HCT116 (cell line): Measurements from ENCODE around the gene TRAPPC4. TPM values are rescaled to one million over a fixed set of nuclear protein-coding genes. Genes with fewer than 3 reads are reported as not detected.

ENCODE experiments used
- ATAC-seq: fragments of 200-7000 bp; cut with Tn5 transposase; 2 replicates; pipeline ENCODE4 v1.9.1; 2020; ENCODE audit warnings: mild to moderate bottlenecking, moderate library complexity
- BruUV-seq: library from RNA; stranded (reverse); fragments of 400-500 nt; replicated peaks from 2 replicates; lab custom pipeline; 2021; lab: Mats Ljungman, UMichigan
- CTCF ChIA-PET: fragments of 300-600 bp; sonication (Branson Sonifier 250); formaldehyde crosslinking; loops from one replicate; lab custom pipeline; 2021; ENCODE audit warnings: antibody characterized with exemption; lab: Charles Lee
- POLR2A ChIA-PET: fragments of 300-600, 350-600 bp; sonication (Branson Sonifier 250); formaldehyde crosslinking; loops from one replicate; lab custom pipeline; 2021; ENCODE audit warnings: antibody characterized with exemption; lab: Charles Lee
- RAD21 ChIA-PET, 2 experiments: fragments of 300-600 bp; sonication (Branson Sonifier 250); formaldehyde crosslinking; loops; one replicate each; lab custom pipeline; 2023; ENCODE audit warnings: low total read pairs in 2 of 2; ENCODE audit not compliant: uncharacterized antibody in 2 of 2, unreplicated experiment in 2 of 2, low non-redundant PET in 1 of 2; lab: Charles Lee
- DNase-seq: peaks from one replicate; pipeline ENCODE4 v3.0.0-alpha.2; 2010; ENCODE audit warnings: low read depth, low spot score
- H2AFZ ChIP-seq: fragments of 200-600 bp; shearing (Covaris generic), sonication (generic); 2 replicates; pipeline ENCODE4 v1.6.1; 2017; ENCODE audit warnings: low read depth, mixed run types, mixed read lengths, antibody characterized with exemption, low read length; ENCODE audit not compliant: poor library complexity, severe bottlenecking
- H3K27ac ChIP-seq: 2 replicates; pipeline ENCODE4 v1.5.1; 2012; ENCODE audit warnings: low read depth, low read length
- H3K27me3 ChIP-seq: fragments of 200-600 bp; sonication (generic); 2 replicates; pipeline ENCODE4 v1.6.1; 2016; ENCODE audit warnings: mixed run types, low read length, mixed read lengths; ENCODE audit not compliant: insufficient read depth
- H3K36me3 ChIP-seq, 2 experiments: fragments of 200-500 bp in 1 of 2; fragments of 200-600 bp in 1 of 2; sonication (Bioruptor generic) in 1 of 2; sonication (generic) in 1 of 2; 2 replicates each; pipeline versions ENCODE4 v1.5.1 to v1.6.1; 2014 to 2016; ENCODE audit warnings: low read length in 2 of 2, inconsistent platforms in 1 of 2, mixed read lengths in 1 of 2, mixed run types in 1 of 2; ENCODE audit not compliant: insufficient read depth in 2 of 2, control insufficient read depth in 1 of 2
- H3K4me1 ChIP-seq, 2 experiments: fragments of 200-600 bp in 1 of 2; sonication (generic) in 1 of 2; 2 replicates each; pipeline versions ENCODE4 v1.5.1 to v1.6.1; 2012 to 2017; ENCODE audit warnings: low read length in 2 of 2, inconsistent platforms in 1 of 2, mild to moderate bottlenecking in 1 of 2, mixed read lengths in 1 of 2, mixed run types in 1 of 2, moderate library complexity in 1 of 2; ENCODE audit not compliant: insufficient read depth in 2 of 2, control insufficient read depth in 1 of 2
- H3K4me2 ChIP-seq: fragments of 200-600 bp; sonication (generic); 2 replicates; pipeline ENCODE4 v1.6.1; 2017; ENCODE audit warnings: mixed run types, low read length, mixed read lengths
- H3K4me3 ChIP-seq, 2 experiments: fragments of 200-600 bp in 1 of 2; sonication (generic) in 1 of 2; replicated peaks in 1 of 2; 2 replicates each; pipeline ENCODE4 v1.5.1; 2011 to 2016; ENCODE audit warnings: low read length in 2 of 2, control low read depth in 1 of 2, low read depth in 1 of 2, mild to moderate bottlenecking in 1 of 2, mixed read lengths in 1 of 2, mixed run types in 1 of 2
- H3K79me2 ChIP-seq: fragments of 200-600 bp; sonication (generic); 2 replicates; pipeline ENCODE4 v1.6.1; 2017; ENCODE audit warnings: mild to moderate bottlenecking, mixed run types, low read length, moderate library complexity, mixed read lengths; ENCODE audit not compliant: insufficient read depth
- H3K9ac ChIP-seq: fragments of 200-600 bp; sonication (generic); 2 replicates; pipeline ENCODE4 v1.6.1; 2016; ENCODE audit warnings: low read length, mixed read lengths
- H3K9me2 ChIP-seq: fragments of 200-600 bp; sonication (generic), shearing (Covaris generic); 2 replicates; pipeline ENCODE4 v1.6.1; 2017; ENCODE audit warnings: mixed run types, mild to moderate bottlenecking, moderate library complexity; ENCODE audit not compliant: insufficient read depth
- H3K9me3 ChIP-seq, 2 experiments: fragments of 200-500 bp in 1 of 2; fragments of 200-600 bp in 1 of 2; sonication (Bioruptor generic) in 1 of 2; sonication (generic) in 1 of 2; 2 replicates each; pipeline ENCODE4 v1.6.1; 2014 to 2017; ENCODE audit warnings: low read length in 2 of 2, mixed read lengths in 2 of 2, inconsistent platforms in 1 of 2, low read depth in 1 of 2, mild to moderate bottlenecking in 1 of 2, mixed run types in 1 of 2, moderate library complexity in 1 of 2; ENCODE audit not compliant: control insufficient read depth in 1 of 2, insufficient read depth in 1 of 2
- H4K20me1 ChIP-seq: fragments of 200-600 bp; sonication (generic), shearing (Covaris generic); 2 replicates; pipeline ENCODE4 v1.6.1; 2017; ENCODE audit warnings: mixed run types, mild to moderate bottlenecking, moderate library complexity; ENCODE audit not compliant: insufficient read depth
- CBX3 ChIP-seq: IDR thresholded peaks from 2 replicates; pipeline ENCODE4 v1.6.1; 2012; ENCODE audit warnings: low read depth
- CEBPB ChIP-seq: IDR thresholded peaks from 2 replicates; pipeline ENCODE4 v1.6.1; 2012; ENCODE audit warnings: low read depth
- EGR1 ChIP-seq: IDR thresholded peaks from 2 replicates; pipeline ENCODE4 v1.6.1; 2012; ENCODE audit warnings: low read depth
- ELF1 ChIP-seq: IDR thresholded peaks from 2 replicates; pipeline ENCODE4 v1.6.1; 2012; ENCODE audit warnings: low read depth, borderline replicate concordance
- EZH2 ChIP-seq: fragments of 200-600 bp; sonication (generic); IDR thresholded peaks from 2 replicates; pipeline ENCODE4 v1.6.1; 2017; ENCODE audit warnings: antibody characterized with exemption, mixed run types
- EZH2phosphoT487 ChIP-seq: fragments of 200-600 bp; IDR thresholded peaks from 2 replicates; pipeline ENCODE4 v1.6.1; 2018; ENCODE audit warnings: antibody characterized with exemption, borderline replicate concordance
- FOSL1 ChIP-seq: IDR thresholded peaks from 2 replicates; pipeline ENCODE4 v1.6.1; 2012; ENCODE audit warnings: low read depth
- JUND ChIP-seq: IDR thresholded peaks from 2 replicates; pipeline ENCODE4 v1.6.1; 2012
- MAX ChIP-seq: IDR thresholded peaks from 2 replicates; pipeline ENCODE4 v1.6.1; 2012
- POLR2A ChIP-seq: IDR thresholded peaks from 2 replicates; pipeline ENCODE4 v1.7.0; 2011; ENCODE audit warnings: borderline replicate concordance; ENCODE audit not compliant: insufficient read depth, insufficient read length; ENCODE audit errors: extremely low read depth
- POLR2AphosphoS5 ChIP-seq: IDR thresholded peaks from 2 replicates; pipeline ENCODE4 v1.6.1; 2011; ENCODE audit warnings: mild to moderate bottlenecking, low read depth, low read length, moderate library complexity
- RAD21 ChIP-seq: IDR thresholded peaks from 2 replicates; pipeline ENCODE4 v1.6.1; 2012; ENCODE audit warnings: low read depth, mild to moderate bottlenecking
- REST ChIP-seq: IDR thresholded peaks from 2 replicates; pipeline ENCODE4 v1.6.1; 2012; ENCODE audit warnings: low read depth
- SIN3A ChIP-seq: IDR thresholded peaks from 2 replicates; pipeline ENCODE4 v1.6.1; 2012; ENCODE audit warnings: low read depth
- SP1 ChIP-seq: IDR thresholded peaks from 2 replicates; pipeline ENCODE4 v1.6.1; 2012; ENCODE audit warnings: low read depth
- TCF7L2 ChIP-seq: IDR thresholded peaks from 2 replicates; pipeline ENCODE4 v1.7.0; 2011; ENCODE audit warnings: borderline replicate concordance, inconsistent platforms; ENCODE audit not compliant: insufficient read depth, insufficient read length; ENCODE audit errors: extremely low read depth
- YY1 ChIP-seq: IDR thresholded peaks from 2 replicates; pipeline ENCODE4 v1.6.1; 2011; ENCODE audit warnings: low read length, low read depth, moderate library complexity, mild to moderate bottlenecking; ENCODE audit not compliant: insufficient replicate concordance; ENCODE audit errors: extremely low read depth
- ZBTB33 ChIP-seq: IDR thresholded peaks from 2 replicates; pipeline ENCODE4 v1.6.1; 2011; ENCODE audit warnings: mild to moderate bottlenecking, low read length, moderate library complexity; ENCODE audit not compliant: insufficient replicate concordance; ENCODE audit errors: extremely low read depth
- ZNF274 ChIP-seq: fragments of 200-500 bp; sonication (Bioruptor generic); IDR thresholded peaks from 2 replicates; pipeline ENCODE4 v1.6.1; 2014; ENCODE audit warnings: mild to moderate bottlenecking, low read depth, low read length, inconsistent platforms
- intact Hi-C: fragments of 100-400 bp; cut with micrococcal nuclease; formaldehyde crosslinking; loops from 2 replicates; pipeline ENCODE4 v1.10.0; 2022
- total RNA-seq: library from RNA; stranded (reverse); gene quantifications from one replicate; pipeline ENCODE4 v1.2.1, GENCODE V29; 2021; ENCODE audit not compliant: unreplicated experiment

The TRAPPC4 gene
- total RNA-seq, 1 experiment from 2014 or later = 61.6 TPM

GRCh38 chr11:119038884-119039283, 20.3 kb downstream of the TRAPPC4 start:
- CTCF ChIA-PET = no interaction called here
- intact Hi-C loops = no loop called here
- POLR2A ChIA-PET = interaction anchor here (1.1 kb wide), 1 partner anchor 16 kb away, joined by 3 read pairs; no protein-coding TSS in a partner anchor

More at GRCh38 chr11:119038884-119039283, 20.3 kb downstream of the TRAPPC4 start:
- Histone ChIP-seq H4K20me1 (no peaks in the 10 kb centered on the region), H3K4me1 (peaks cover 0 to 3% of the 10 kb centered on the region in 2 experiments; a peak in 2 of 4 replicates), H2AFZ (no peak overlapping the region), H3K4me3 (no peak overlapping the region), H3K9me2 (no peaks in the 10 kb centered on the region), H3K79me2 (no peaks in the 10 kb centered on the region), H3K9ac (no peak overlapping the region), H3K4me2 (no peak overlapping the region), H3K27me3 (no peaks in the 10 kb centered on the region), H3K27ac (no peak overlapping the region), H3K9me3 (no peaks in the 10 kb centered on the region), H3K36me3 (no peaks in the 10 kb centered on the region)
- no peak for TF ChIP-seq JUND
- no peak for TF ChIP-seq ZNF274
- no peak for TF ChIP-seq REST
- no peak for TF ChIP-seq RAD21
- no peak for TF ChIP-seq EGR1
- TF ChIP-seq MAX = no peak
- no peak for TF ChIP-seq FOSL1
- TF ChIP-seq EZH2phosphoT487 = no peak
- TF ChIP-seq EZH2 = no peak
- no peak for TF ChIP-seq POLR2AphosphoS5
- no peak for TF ChIP-seq POLR2A
- no peak for TF ChIP-seq SIN3A
- no peak for TF ChIP-seq CEBPB
- TF ChIP-seq TCF7L2 = no peak
- no peak for TF ChIP-seq ELF1
- no peak for TF ChIP-seq SP1
- TF ChIP-seq CBX3 = no peak
- TF ChIP-seq ZBTB33 = no peak
- TF ChIP-seq YY1 = no peak
- DNase-seq = no peak
- RAD21 ChIA-PET = no interaction called here
- BruUV-seq = no TSS peak
- no peak for ATAC-seq
